SK-N-MC (cell line): ENCODE data around the gene GPC5.

Source experiments
- EZH2 ChIP-seq: fragments of 200-600 bp; sonication (generic); IDR thresholded peaks from one replicate; pipeline ENCODE4 v1.6.1; 2017; ENCODE audit warnings: antibody characterized with exemption
- POLR2AphosphoS5 ChIP-seq: IDR thresholded peaks from 2 replicates; pipeline ENCODE4 v1.6.1; 2012; ENCODE audit warnings: mild to moderate bottlenecking, low read depth, low read length, borderline replicate concordance

DNA sequence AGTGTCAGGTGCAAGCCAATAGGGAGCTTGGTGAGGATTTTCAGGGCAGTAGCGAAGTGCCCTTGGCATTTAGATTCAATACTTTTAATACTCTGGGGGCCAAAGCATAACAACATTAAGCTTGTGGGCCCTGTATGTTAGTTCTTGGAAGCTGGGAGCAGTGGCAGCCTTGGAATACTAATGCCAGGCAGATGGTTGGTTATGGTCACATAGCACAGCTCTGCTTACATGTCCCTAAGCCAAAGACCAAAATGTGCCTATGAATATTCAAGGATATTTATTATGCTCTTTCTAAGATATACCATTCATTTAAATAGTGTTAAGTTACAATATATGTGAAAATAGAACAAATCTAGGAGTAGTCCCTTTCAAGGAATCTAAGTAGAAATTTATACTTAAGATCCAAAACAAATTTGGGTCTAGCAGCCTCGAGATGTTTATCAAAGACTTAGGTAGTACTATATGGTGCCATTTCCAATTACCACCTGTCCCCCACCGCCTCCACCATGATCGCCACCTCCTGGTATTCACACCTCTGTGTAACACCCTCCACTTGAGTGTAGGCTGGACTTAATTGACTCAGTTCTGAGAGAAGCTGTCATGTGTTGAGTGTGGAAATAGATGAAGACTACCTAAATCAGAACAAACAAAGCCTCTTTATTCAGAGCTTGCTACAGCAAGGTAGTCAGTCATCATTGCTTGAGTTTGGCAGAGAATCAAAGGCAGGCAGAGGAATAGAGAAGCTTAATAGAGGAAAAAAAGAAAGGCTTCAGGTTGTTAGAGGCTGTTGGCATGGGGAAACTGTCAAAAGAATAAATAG, 261.0 kb downstream of the GPC5 start:
- TF ChIP-seq POLR2AphosphoS5, result no peak
- no peak for TF ChIP-seq EZH2
